PC-9 (cell line): ENCODE measurements around the gene RNF121. TPM values are rescaled to one million over a fixed set of nuclear protein-coding genes. Genes with fewer than 3 reads are reported as not detected.

Experiments used
- BruUV-seq: library from RNA; stranded (reverse); fragments of 400-500 nt; replicated peaks from 2 replicates; lab custom pipeline; 2021; lab: Mats Ljungman, UMichigan
- CTCF ChIA-PET: fragments of 300-600 bp; sonication (Branson Sonifier 250); formaldehyde crosslinking; loops from one replicate; lab custom pipeline; 2022; ENCODE audit warnings: antibody characterized with exemption; lab: Charles Lee
- POLR2A ChIA-PET: fragments of 300-600 bp; sonication (Branson Sonifier 250); formaldehyde crosslinking; loops from one replicate; lab custom pipeline; 2022; ENCODE audit warnings: antibody characterized with exemption; ENCODE audit not compliant: unreplicated experiment; lab: Charles Lee
- DNase-seq, 2 experiments: peaks; one replicate each; pipeline versions ENCODE4 v3.0.0 to v3.0.0-alpha.2; 2015 to 2022; ENCODE audit warnings: mixed read lengths in 1 of 2
- H2AFZ ChIP-seq: fragments of 200-600 bp; sonication (generic); 2 replicates; pipeline ENCODE4 v1.8.1; 2017; ENCODE audit warnings: antibody characterized with exemption
- H3F3A ChIP-seq: fragments of 200-600 bp; sonication (generic); 2 replicates; pipeline ENCODE4 v1.8.1; 2017; ENCODE audit warnings: antibody characterized with exemption, mild to moderate bottlenecking, low read depth; ENCODE audit not compliant: insufficient read depth
- H3K27ac ChIP-seq: fragments of 200-600 bp; sonication (generic); 2 replicates; pipeline ENCODE4 v1.6.1; 2016; ENCODE audit warnings: mixed run types
- H3K27me3 ChIP-seq: fragments of 200-600 bp; sonication (generic); 2 replicates; pipeline ENCODE4 v1.6.1; 2016; ENCODE audit warnings: low read depth, mixed run types; ENCODE audit not compliant: insufficient read depth
- H3K36me3 ChIP-seq: fragments of 200-600 bp; sonication (generic); 2 replicates; pipeline ENCODE4 v1.6.1; 2016; ENCODE audit warnings: low read depth, mixed run types
- H3K4me1 ChIP-seq: fragments of 200-600 bp; sonication (generic); replicated peaks from 2 replicates; pipeline ENCODE4 v1.6.1; 2016; ENCODE audit warnings: mixed run types; ENCODE audit not compliant: insufficient read depth
- H3K4me2 ChIP-seq: fragments of 200-600 bp; sonication (generic); 2 replicates; pipeline ENCODE4 v1.6.1; 2017; ENCODE audit warnings: mixed run types
- H3K4me3 ChIP-seq: fragments of 200-600 bp; sonication (generic); 2 replicates; pipeline ENCODE4 v1.6.1; 2016; ENCODE audit warnings: mixed run types
- H3K79me2 ChIP-seq: fragments of 200-600 bp; sonication (generic); 2 replicates; pipeline ENCODE4 v1.6.1; 2017; ENCODE audit warnings: low read depth, mixed run types
- H3K9me2 ChIP-seq: fragments of 200-600 bp; sonication (generic); 2 replicates; pipeline ENCODE4 v1.8.1; 2017; ENCODE audit warnings: mild to moderate bottlenecking; ENCODE audit not compliant: insufficient read depth
- H3K9me3 ChIP-seq: fragments of 200-600 bp; sonication (generic); 2 replicates; pipeline ENCODE4 v1.8.1; 2016; ENCODE audit warnings: low read depth; ENCODE audit not compliant: insufficient read depth
- H4K20me1 ChIP-seq: fragments of 200-600 bp; sonication (generic); 2 replicates; pipeline ENCODE4 v1.8.1; 2017; ENCODE audit not compliant: insufficient read depth
- CTCF ChIP-seq: fragments of 200-600 bp; sonication (generic); conservative IDR thresholded peaks from 2 replicates; pipeline ENCODE4 v1.6.1; 2017; ENCODE audit warnings: mixed run types, antibody characterized with exemption, mild to moderate bottlenecking, moderate library complexity
- EZH2 ChIP-seq: fragments of 200-600 bp; sonication (generic); IDR thresholded peaks from 2 replicates; pipeline ENCODE4 v1.8.0; 2017; ENCODE audit warnings: antibody characterized with exemption, low read depth
- intact Hi-C: fragments of 100-400 bp; cut with micrococcal nuclease; formaldehyde crosslinking; loops from one replicate; pipeline ENCODE4 v1.10.0; 2022; ENCODE audit not compliant: unreplicated experiment
- total RNA-seq: library from RNA; stranded (reverse); gene quantifications from 2 replicates; pipeline ENCODE4 v1.2.3, GENCODE V29; 2021

The RNF121 gene
- total RNA-seq, 1 experiment from 2014 or later, result 41.2 TPM

- H3K4me2 ChIP-seq, result no peak overlapping the region
- no peaks in the 10 kb centered on the region for H3K79me2 ChIP-seq
- H4K20me1 ChIP-seq, result no peaks in the 10 kb centered on the region
- H3K36me3 ChIP-seq, result 0 out of 2 replicates have a peak, but pooled peaks cover 8% of the 10 kb centered on the region
- no peak overlapping the region for H3K4me3 ChIP-seq
- no peak overlapping the region for H3K27ac ChIP-seq
- no peak for DNase-seq
- peaks cover 11% of the 10 kb centered on the region for H3K4me1 ChIP-seq
- intact Hi-C loops, result no loop called here
- H2AFZ ChIP-seq, result no peak overlapping the region
- no TSS peak for BruUV-seq
- ChIA-PET CTCF (interaction anchor here (0.6 kb wide), 3 partner anchors 121 to 1467 kb away, joined by 5 to 21 read pairs (median 5); no protein-coding TSS in a partner anchor), POLR2A (no interaction called here)
- H3K27me3 ChIP-seq, result no peaks in the 10 kb centered on the region
- H3F3A ChIP-seq, result 0 out of 2 replicates have a peak, but pooled peaks cover 3% of the 10 kb centered on the region
- no peaks in the 10 kb centered on the region for H3K9me2 ChIP-seq
- no peak for TF ChIP-seq CTCF
- no peak for TF ChIP-seq EZH2
- no peaks in the 10 kb centered on the region for H3K9me3 ChIP-seq
Observed at GRCh38 chr11:71913756-71914526, 14.9 kb upstream of the RNF121 start.

- H3K27me3 ChIP-seq, result no peaks in the 10 kb centered on the region
- BruUV-seq, result no TSS peak
- H3K27ac ChIP-seq, result no peak overlapping the region
- 0 out of 2 replicates have a peak, but pooled peaks cover 3% of the 10 kb centered on the region for H3F3A ChIP-seq
- ChIA-PET CTCF (no interaction called here), POLR2A (no interaction called here)
- no peak overlapping the region for H3K4me3 ChIP-seq
- no peak for DNase-seq
- no peaks in the 10 kb centered on the region for H4K20me1 ChIP-seq
- H2AFZ ChIP-seq, result no peak overlapping the region
- no peaks in the 10 kb centered on the region for H3K9me2 ChIP-seq
- H3K9me3 ChIP-seq, result no peaks in the 10 kb centered on the region
- no peak for TF ChIP-seq EZH2
- no peak for TF ChIP-seq CTCF
- intact Hi-C loops, result no loop called here
- no peaks in the 10 kb centered on the region for H3K79me2 ChIP-seq
- H3K4me1 ChIP-seq, result peaks cover 11% of the 10 kb centered on the region
- H3K4me2 ChIP-seq, result no peak overlapping the region
- 0 out of 2 replicates have a peak, but pooled peaks cover 8% of the 10 kb centered on the region for H3K36me3 ChIP-seq
Observed at GRCh38 chr11:71914617-71915189, 14.1 kb upstream of the RNF121 start.

DNA sequence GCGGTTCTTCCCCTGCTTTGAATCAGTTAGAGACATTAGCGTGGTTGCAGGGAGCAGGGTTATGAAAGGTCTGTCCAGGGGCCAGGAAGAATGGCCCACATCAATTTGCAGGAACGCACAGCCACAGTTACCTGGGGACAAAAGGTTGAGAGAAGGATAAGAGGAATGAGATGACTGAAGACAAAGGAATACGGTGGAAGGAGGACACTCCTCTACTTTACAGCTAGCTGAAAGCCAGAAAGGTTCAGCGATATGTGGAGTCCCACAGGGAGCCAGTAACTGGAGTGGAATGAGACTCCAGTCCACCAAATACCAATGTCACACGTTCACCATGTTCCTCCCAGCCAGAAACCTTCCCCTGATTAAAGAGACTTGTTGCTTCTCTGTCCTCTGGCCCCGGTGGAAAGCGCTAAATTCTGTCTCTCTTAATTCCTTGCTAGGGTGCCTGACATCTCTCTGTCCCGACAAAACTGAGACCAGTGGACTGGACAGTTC lies 11.2 kb upstream of the RNF121 start:
- Histone ChIP-seq H4K20me1 (no peaks in the 10 kb centered on the region), H3K4me3 (no peak overlapping the region), H3K27me3 (no peaks in the 10 kb centered on the region), H3K79me2 (no peaks in the 10 kb centered on the region), H3K4me2 (no peak overlapping the region), H3K4me1 (no peaks in the 10 kb centered on the region), H3K27ac (no peak overlapping the region), H3K9me3 (no peaks in the 10 kb centered on the region), H3K9me2 (no peaks in the 10 kb centered on the region), H2AFZ (no peak overlapping the region), H3K36me3 (0 out of 2 replicates have a peak, but pooled peaks cover 3% of the 10 kb centered on the region), H3F3A (0 out of 2 replicates have a peak, but pooled peaks cover 2% of the 10 kb centered on the region)
- POLR2A ChIA-PET, result no interaction called here
- CTCF ChIA-PET, result no interaction called here
- TF ChIP-seq EZH2, result no peak
- no peak for TF ChIP-seq CTCF
- DNase-seq, result no peak
- intact Hi-C loops, result no loop called here
- BruUV-seq, result no TSS peak
